HCT116 (cell line): Measurements from ENCODE around the gene GLDC. TPM values are rescaled to one million over a fixed set of nuclear protein-coding genes. Genes with fewer than 3 reads are reported as not detected.

Source experiments
- ATAC-seq: fragments of 200-7000 bp; cut with Tn5 transposase; 2 replicates; pipeline ENCODE4 v1.9.1; 2020; ENCODE audit warnings: mild to moderate bottlenecking, moderate library complexity
- BruUV-seq: library from RNA; stranded (reverse); fragments of 400-500 nt; replicated peaks from 2 replicates; lab custom pipeline; 2021; lab: Mats Ljungman, UMichigan
- CTCF ChIA-PET: fragments of 300-600 bp; sonication (Branson Sonifier 250); formaldehyde crosslinking; loops from one replicate; lab custom pipeline; 2021; ENCODE audit warnings: antibody characterized with exemption; lab: Charles Lee
- POLR2A ChIA-PET: fragments of 300-600, 350-600 bp; sonication (Branson Sonifier 250); formaldehyde crosslinking; loops from one replicate; lab custom pipeline; 2021; ENCODE audit warnings: antibody characterized with exemption; lab: Charles Lee
- RAD21 ChIA-PET, 2 experiments: fragments of 300-600 bp; sonication (Branson Sonifier 250); formaldehyde crosslinking; loops; one replicate each; lab custom pipeline; 2023; ENCODE audit warnings: low total read pairs in 2 of 2; ENCODE audit not compliant: uncharacterized antibody in 2 of 2, unreplicated experiment in 2 of 2, low non-redundant PET in 1 of 2; lab: Charles Lee
- DNase-seq: peaks from one replicate; pipeline ENCODE4 v3.0.0-alpha.2; 2010; ENCODE audit warnings: low read depth, low spot score
- H2AFZ ChIP-seq: fragments of 200-600 bp; shearing (Covaris generic), sonication (generic); 2 replicates; pipeline ENCODE4 v1.6.1; 2017; ENCODE audit warnings: low read depth, mixed run types, mixed read lengths, antibody characterized with exemption, low read length; ENCODE audit not compliant: poor library complexity, severe bottlenecking
- H3K27ac ChIP-seq: 2 replicates; pipeline ENCODE4 v1.5.1; 2012; ENCODE audit warnings: low read depth, low read length
- H3K27me3 ChIP-seq: fragments of 200-600 bp; sonication (generic); 2 replicates; pipeline ENCODE4 v1.6.1; 2016; ENCODE audit warnings: mixed run types, low read length, mixed read lengths; ENCODE audit not compliant: insufficient read depth
- H3K36me3 ChIP-seq, 2 experiments: fragments of 200-500 bp in 1 of 2; fragments of 200-600 bp in 1 of 2; sonication (Bioruptor generic) in 1 of 2; sonication (generic) in 1 of 2; 2 replicates each; pipeline versions ENCODE4 v1.5.1 to v1.6.1; 2014 to 2016; ENCODE audit warnings: low read length in 2 of 2, inconsistent platforms in 1 of 2, mixed read lengths in 1 of 2, mixed run types in 1 of 2; ENCODE audit not compliant: insufficient read depth in 2 of 2, control insufficient read depth in 1 of 2
- H3K4me1 ChIP-seq, 2 experiments: fragments of 200-600 bp in 1 of 2; sonication (generic) in 1 of 2; 2 replicates each; pipeline versions ENCODE4 v1.5.1 to v1.6.1; 2012 to 2017; ENCODE audit warnings: low read length in 2 of 2, inconsistent platforms in 1 of 2, mild to moderate bottlenecking in 1 of 2, mixed read lengths in 1 of 2, mixed run types in 1 of 2, moderate library complexity in 1 of 2; ENCODE audit not compliant: insufficient read depth in 2 of 2, control insufficient read depth in 1 of 2
- H3K4me2 ChIP-seq: fragments of 200-600 bp; sonication (generic); 2 replicates; pipeline ENCODE4 v1.6.1; 2017; ENCODE audit warnings: mixed run types, low read length, mixed read lengths
- H3K4me3 ChIP-seq, 2 experiments: fragments of 200-600 bp in 1 of 2; sonication (generic) in 1 of 2; replicated peaks in 1 of 2; 2 replicates each; pipeline ENCODE4 v1.5.1; 2011 to 2016; ENCODE audit warnings: low read length in 2 of 2, control low read depth in 1 of 2, low read depth in 1 of 2, mild to moderate bottlenecking in 1 of 2, mixed read lengths in 1 of 2, mixed run types in 1 of 2
- H3K79me2 ChIP-seq: fragments of 200-600 bp; sonication (generic); 2 replicates; pipeline ENCODE4 v1.6.1; 2017; ENCODE audit warnings: mild to moderate bottlenecking, mixed run types, low read length, moderate library complexity, mixed read lengths; ENCODE audit not compliant: insufficient read depth
- H3K9ac ChIP-seq: fragments of 200-600 bp; sonication (generic); 2 replicates; pipeline ENCODE4 v1.6.1; 2016; ENCODE audit warnings: low read length, mixed read lengths
- H3K9me2 ChIP-seq: fragments of 200-600 bp; sonication (generic), shearing (Covaris generic); 2 replicates; pipeline ENCODE4 v1.6.1; 2017; ENCODE audit warnings: mixed run types, mild to moderate bottlenecking, moderate library complexity; ENCODE audit not compliant: insufficient read depth
- H3K9me3 ChIP-seq, 2 experiments: fragments of 200-500 bp in 1 of 2; fragments of 200-600 bp in 1 of 2; sonication (Bioruptor generic) in 1 of 2; sonication (generic) in 1 of 2; 2 replicates each; pipeline ENCODE4 v1.6.1; 2014 to 2017; ENCODE audit warnings: low read length in 2 of 2, mixed read lengths in 2 of 2, inconsistent platforms in 1 of 2, low read depth in 1 of 2, mild to moderate bottlenecking in 1 of 2, mixed run types in 1 of 2, moderate library complexity in 1 of 2; ENCODE audit not compliant: control insufficient read depth in 1 of 2, insufficient read depth in 1 of 2
- H4K20me1 ChIP-seq: fragments of 200-600 bp; sonication (generic), shearing (Covaris generic); 2 replicates; pipeline ENCODE4 v1.6.1; 2017; ENCODE audit warnings: mixed run types, mild to moderate bottlenecking, moderate library complexity; ENCODE audit not compliant: insufficient read depth
- CBX3 ChIP-seq: IDR thresholded peaks from 2 replicates; pipeline ENCODE4 v1.6.1; 2012; ENCODE audit warnings: low read depth
- CEBPB ChIP-seq: IDR thresholded peaks from 2 replicates; pipeline ENCODE4 v1.6.1; 2012; ENCODE audit warnings: low read depth
- EGR1 ChIP-seq: IDR thresholded peaks from 2 replicates; pipeline ENCODE4 v1.6.1; 2012; ENCODE audit warnings: low read depth
- MAX ChIP-seq: IDR thresholded peaks from 2 replicates; pipeline ENCODE4 v1.6.1; 2012
- POLR2AphosphoS5 ChIP-seq: IDR thresholded peaks from 2 replicates; pipeline ENCODE4 v1.6.1; 2011; ENCODE audit warnings: mild to moderate bottlenecking, low read depth, low read length, moderate library complexity
- RAD21 ChIP-seq: IDR thresholded peaks from 2 replicates; pipeline ENCODE4 v1.6.1; 2012; ENCODE audit warnings: low read depth, mild to moderate bottlenecking
- REST ChIP-seq: IDR thresholded peaks from 2 replicates; pipeline ENCODE4 v1.6.1; 2012; ENCODE audit warnings: low read depth
- TCF7L2 ChIP-seq: IDR thresholded peaks from 2 replicates; pipeline ENCODE4 v1.7.0; 2011; ENCODE audit warnings: borderline replicate concordance, inconsistent platforms; ENCODE audit not compliant: insufficient read depth, insufficient read length; ENCODE audit errors: extremely low read depth
- intact Hi-C: fragments of 100-400 bp; cut with micrococcal nuclease; formaldehyde crosslinking; loops from 2 replicates; pipeline ENCODE4 v1.10.0; 2022
- total RNA-seq: library from RNA; stranded (reverse); gene quantifications from one replicate; pipeline ENCODE4 v1.2.1, GENCODE V29; 2021; ENCODE audit not compliant: unreplicated experiment

GLDC gene
- total RNA-seq, 1 experiment from 2014 or later, result 4.9 TPM

- TF ChIP-seq POLR2AphosphoS5 (no peak), EGR1 (no peak), RAD21 (no peak), CBX3 (no peak)
Observed at GRCh38 chr9:6610073-6610472, 35.5 kb downstream of the GLDC start (continued).

GRCh38 chr9:6609497-6610016 is 36.0 kb downstream of the GLDC start:
- no peak overlapping the region for H2AFZ ChIP-seq
- ChIA-PET CTCF (no interaction called here), POLR2A (no interaction called here)

More at GRCh38 chr9:6609497-6610016, 36.0 kb downstream of the GLDC start:
- Histone ChIP-seq H4K20me1 (no peaks in the 10 kb centered on the region), H3K27me3 (no peaks in the 10 kb centered on the region), H3K9me3 (no peaks in the 10 kb centered on the region), H3K9me2 (no peaks in the 10 kb centered on the region), H3K4me2 (no peak overlapping the region), H3K4me1 (no peaks in the 10 kb centered on the region), H3K79me2 (no peaks in the 10 kb centered on the region), H3K4me3 (no peak overlapping the region), H3K9ac (no peak overlapping the region), H3K36me3 (no peaks in the 10 kb centered on the region), H3K27ac (no peak overlapping the region)
- no peak for DNase-seq
- RAD21 ChIA-PET, result no interaction called here
- no peak for ATAC-seq
- intact Hi-C loops, result no loop called here
- no peak for TF ChIP-seq TCF7L2
- no peak for TF ChIP-seq REST
- TF ChIP-seq MAX, result no peak
- no peak for TF ChIP-seq CEBPB
- TF ChIP-seq EGR1, result no peak
- BruUV-seq, result no TSS peak
